Panc1 (cell line): ENCODE results near the gene GMEB1. TPM values are rescaled to one million over a fixed set of nuclear protein-coding genes. Genes with fewer than 3 reads are reported as not detected.

Source experiments
- ATAC-seq: fragments of 200-7000 bp; cut with Tn5 transposase; 2 replicates; pipeline ENCODE4 v1.9.1; 2020; ENCODE audit warnings: mild to moderate bottlenecking, moderate library complexity
- BruUV-seq: library from RNA; stranded (reverse); fragments of 400-500 nt; replicated peaks from 2 replicates; lab custom pipeline; 2021; lab: Mats Ljungman, UMichigan
- CTCF ChIA-PET: fragments of 300-600 bp; sonication (Branson Sonifier 250); formaldehyde crosslinking; loops from one replicate; lab custom pipeline; 2022; ENCODE audit warnings: antibody characterized with exemption; lab: Charles Lee
- POLR2A ChIA-PET: fragments of 300-600 bp; sonication (Branson Sonifier 250); formaldehyde crosslinking; loops from one replicate; lab custom pipeline; 2022; ENCODE audit warnings: antibody characterized with exemption; lab: Charles Lee
- DNase-seq: peaks from one replicate; pipeline ENCODE4 v3.0.0-alpha.2; 2010; ENCODE audit warnings: low read depth, low spot score
- H3K27ac ChIP-seq: 2 replicates; pipeline ENCODE4 v1.5.1; 2011; ENCODE audit warnings: mild to moderate bottlenecking, low read length, inconsistent platforms
- H3K27me3 ChIP-seq: fragments of 200-500 bp; sonication (Bioruptor generic); 2 replicates; pipeline ENCODE4 v1.6.0; 2014; ENCODE audit warnings: low read length, inconsistent platforms; ENCODE audit not compliant: control insufficient read depth, insufficient read depth
- H3K36me3 ChIP-seq: fragments of 200-500 bp; sonication (Bioruptor generic); 2 replicates; pipeline ENCODE4 v1.5.1; 2014; ENCODE audit warnings: inconsistent platforms, mild to moderate bottlenecking, low read length, moderate library complexity; ENCODE audit not compliant: control insufficient read depth, insufficient read depth
- H3K4me1 ChIP-seq: 2 replicates; pipeline ENCODE4 v1.5.1; 2011; ENCODE audit warnings: inconsistent platforms, mild to moderate bottlenecking, low read length, moderate library complexity; ENCODE audit not compliant: control insufficient read depth, insufficient read depth
- H3K4me3 ChIP-seq, 2 experiments: 2 replicates each; pipeline ENCODE4 v1.5.1; 2011 to 2012; ENCODE audit warnings: low read depth in 2 of 2, low read length in 2 of 2, mild to moderate bottlenecking in 2 of 2, inconsistent platforms in 1 of 2, moderate library complexity in 1 of 2
- H3K9me3 ChIP-seq: fragments of 200-500 bp; sonication (Bioruptor generic); 2 replicates; pipeline ENCODE4 v1.5.1; 2014; ENCODE audit warnings: low read depth, mild to moderate bottlenecking, inconsistent platforms, low read length, moderate library complexity; ENCODE audit not compliant: control insufficient read depth, insufficient read depth
- POLR2AphosphoS5 ChIP-seq: IDR thresholded peaks from 2 replicates; pipeline ENCODE4 v1.6.1; 2012; ENCODE audit warnings: mild to moderate bottlenecking, low read depth, low read length, moderate library complexity
- SIN3A ChIP-seq: IDR thresholded peaks from 2 replicates; pipeline ENCODE4 v1.6.1; 2012; ENCODE audit warnings: low read depth, mild to moderate bottlenecking, low read length, moderate library complexity, borderline replicate concordance; ENCODE audit not compliant: insufficient read depth
- TCF7L2 ChIP-seq: IDR thresholded peaks from 2 replicates; pipeline ENCODE4 v1.6.1; 2011; ENCODE audit warnings: mild to moderate bottlenecking, low read depth, low read length, inconsistent platforms
- in situ Hi-C: cut with HindIII; loops from 2 replicates; pipeline ENCODE4 v1.10.0; 2016; ENCODE audit warnings: low sequenced_read_pairs, low pct_unique_long_range_greater_than_20kb
- intact Hi-C: fragments of 100-400 bp; cut with micrococcal nuclease; formaldehyde crosslinking; loops from one replicate; pipeline ENCODE4 v1.10.0; 2022; ENCODE audit not compliant: unreplicated experiment
- total RNA-seq: library from RNA; stranded (reverse); gene quantifications from one replicate; pipeline ENCODE4 v1.2.1, GENCODE V29; 2021; ENCODE audit not compliant: unreplicated experiment
- TF ChIP-seq, protein P1 (sequence below): fragments of 450-650 bp; IDR thresholded peaks from 2 replicates; pipeline ENCODE4 v1.5.1; 2017; ENCODE audit warnings: mild to moderate bottlenecking
- TF ChIP-seq, protein P2 (sequence below), 2 experiments: IDR thresholded peaks; 2 replicates each; pipeline ENCODE4 v1.6.1; 2011 to 2012; ENCODE audit warnings: low read depth in 2 of 2, control low read depth in 1 of 2, low read length in 1 of 2, mild to moderate bottlenecking in 1 of 2, moderate library complexity in 1 of 2; ENCODE audit not compliant: insufficient read depth in 1 of 2

GMEB1 gene
- total RNA-seq, 1 experiment from 2014 or later = 13.8 TPM

GRCh38 chr1:28663871-28664470 lies 4.6 kb upstream of the GMEB1 start:
- Histone ChIP-seq H3K4me3 (no peak overlapping the region), H3K27me3 (no peaks in the 10 kb centered on the region), H3K36me3 (no peaks in the 10 kb centered on the region; the same call in 1 of the 2 replicates), H3K9me3 (no peaks in the 10 kb centered on the region), H3K27ac (no peak overlapping the region), H3K4me1 (peaks cover 7% of the 10 kb centered on the region)
- TF ChIP-seq, protein P1, sequence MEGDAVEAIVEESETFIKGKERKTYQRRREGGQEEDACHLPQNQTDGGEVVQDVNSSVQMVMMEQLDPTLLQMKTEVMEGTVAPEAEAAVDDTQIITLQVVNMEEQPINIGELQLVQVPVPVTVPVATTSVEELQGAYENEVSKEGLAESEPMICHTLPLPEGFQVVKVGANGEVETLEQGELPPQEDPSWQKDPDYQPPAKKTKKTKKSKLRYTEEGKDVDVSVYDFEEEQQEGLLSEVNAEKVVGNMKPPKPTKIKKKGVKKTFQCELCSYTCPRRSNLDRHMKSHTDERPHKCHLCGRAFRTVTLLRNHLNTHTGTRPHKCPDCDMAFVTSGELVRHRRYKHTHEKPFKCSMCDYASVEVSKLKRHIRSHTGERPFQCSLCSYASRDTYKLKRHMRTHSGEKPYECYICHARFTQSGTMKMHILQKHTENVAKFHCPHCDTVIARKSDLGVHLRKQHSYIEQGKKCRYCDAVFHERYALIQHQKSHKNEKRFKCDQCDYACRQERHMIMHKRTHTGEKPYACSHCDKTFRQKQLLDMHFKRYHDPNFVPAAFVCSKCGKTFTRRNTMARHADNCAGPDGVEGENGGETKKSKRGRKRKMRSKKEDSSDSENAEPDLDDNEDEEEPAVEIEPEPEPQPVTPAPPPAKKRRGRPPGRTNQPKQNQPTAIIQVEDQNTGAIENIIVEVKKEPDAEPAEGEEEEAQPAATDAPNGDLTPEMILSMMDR = no peak
- no peak for TF ChIP-seq SIN3A
- TF ChIP-seq, protein P2, sequence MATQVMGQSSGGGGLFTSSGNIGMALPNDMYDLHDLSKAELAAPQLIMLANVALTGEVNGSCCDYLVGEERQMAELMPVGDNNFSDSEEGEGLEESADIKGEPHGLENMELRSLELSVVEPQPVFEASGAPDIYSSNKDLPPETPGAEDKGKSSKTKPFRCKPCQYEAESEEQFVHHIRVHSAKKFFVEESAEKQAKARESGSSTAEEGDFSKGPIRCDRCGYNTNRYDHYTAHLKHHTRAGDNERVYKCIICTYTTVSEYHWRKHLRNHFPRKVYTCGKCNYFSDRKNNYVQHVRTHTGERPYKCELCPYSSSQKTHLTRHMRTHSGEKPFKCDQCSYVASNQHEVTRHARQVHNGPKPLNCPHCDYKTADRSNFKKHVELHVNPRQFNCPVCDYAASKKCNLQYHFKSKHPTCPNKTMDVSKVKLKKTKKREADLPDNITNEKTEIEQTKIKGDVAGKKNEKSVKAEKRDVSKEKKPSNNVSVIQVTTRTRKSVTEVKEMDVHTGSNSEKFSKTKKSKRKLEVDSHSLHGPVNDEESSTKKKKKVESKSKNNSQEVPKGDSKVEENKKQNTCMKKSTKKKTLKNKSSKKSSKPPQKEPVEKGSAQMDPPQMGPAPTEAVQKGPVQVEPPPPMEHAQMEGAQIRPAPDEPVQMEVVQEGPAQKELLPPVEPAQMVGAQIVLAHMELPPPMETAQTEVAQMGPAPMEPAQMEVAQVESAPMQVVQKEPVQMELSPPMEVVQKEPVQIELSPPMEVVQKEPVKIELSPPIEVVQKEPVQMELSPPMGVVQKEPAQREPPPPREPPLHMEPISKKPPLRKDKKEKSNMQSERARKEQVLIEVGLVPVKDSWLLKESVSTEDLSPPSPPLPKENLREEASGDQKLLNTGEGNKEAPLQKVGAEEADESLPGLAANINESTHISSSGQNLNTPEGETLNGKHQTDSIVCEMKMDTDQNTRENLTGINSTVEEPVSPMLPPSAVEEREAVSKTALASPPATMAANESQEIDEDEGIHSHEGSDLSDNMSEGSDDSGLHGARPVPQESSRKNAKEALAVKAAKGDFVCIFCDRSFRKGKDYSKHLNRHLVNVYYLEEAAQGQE (IDR thresholded peaks at IDR 0.05; ENCODE audit: insufficient read depth in 1 of 2, low read depth in 2 of 2, low read length in 1 of 2) = no peak
- TF ChIP-seq POLR2AphosphoS5 = no peak
- no peak for TF ChIP-seq TCF7L2
- ChIA-PET CTCF (no interaction called here), POLR2A (no interaction called here)
- intact Hi-C loops (no loop called here), in situ Hi-C loops (no loop called here)
- DNase-seq (no peak), ATAC-seq (no peak)
- no TSS peak for BruUV-seq

DNA sequence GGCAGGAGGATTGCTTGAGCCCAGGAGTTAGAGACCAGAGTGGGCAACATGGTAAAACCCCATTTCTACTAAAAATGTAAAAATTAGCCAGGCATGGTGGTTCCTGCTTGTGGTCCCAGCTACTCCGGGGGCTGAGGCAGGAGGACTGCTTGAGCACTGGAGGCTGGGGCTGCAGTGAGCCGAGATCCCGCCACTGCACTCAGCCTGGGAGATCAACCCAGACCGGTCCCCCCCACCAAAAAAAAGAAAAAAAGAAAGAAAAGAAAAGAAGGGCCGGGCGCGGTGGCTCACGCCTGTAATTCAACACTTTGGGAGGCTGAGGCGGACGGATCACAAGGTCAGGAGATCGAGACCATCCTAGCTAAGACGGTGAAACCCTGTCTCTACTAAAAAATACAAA lies 1.8 kb upstream of the GMEB1 start:
- no peak overlapping the region for H3K4me3 ChIP-seq
- ATAC-seq (no peak), DNase-seq (no peak)
- H3K27me3 ChIP-seq = no peaks in the 10 kb centered on the region
- H3K4me1 ChIP-seq = peaks cover 13% of the 10 kb centered on the region
- in situ Hi-C loops (no loop called here), intact Hi-C loops (no loop called here)
- BruUV-seq = no TSS peak
- no peak overlapping the region for H3K27ac ChIP-seq
- no peaks in the 10 kb centered on the region for H3K9me3 ChIP-seq
- ChIA-PET POLR2A (interaction anchor here (0.7 kb wide), 1 partner anchor 14 kb away, joined by 5 read pairs; no protein-coding TSS in a partner anchor), CTCF (no interaction called here)
- TF ChIP-seq SIN3A (no peak), POLR2AphosphoS5 (no peak)
- TF ChIP-seq, protein P2 (IDR thresholded peaks at IDR 0.05; ENCODE audit: insufficient read depth in 1 of 2, low read depth in 2 of 2, low read length in 1 of 2) = no peak
- TF ChIP-seq, protein P1 = no peak
- peaks cover 2% of the 10 kb centered on the region; the same call in 1 of the 2 replicates for H3K36me3 ChIP-seq
